Natural killer cell treated with Interleukin-12 subunit alpha and Interleukin-12 subunit beta and Interleukin-15 and Interleukin-18, amount 100 ng/mL, for 72 hours (primary cell): Measurements from ENCODE around the gene CBLC. TPM values are rescaled to one million over a fixed set of nuclear protein-coding genes. Genes with fewer than 3 reads are reported as not detected.
A peak's percentile ranks its signal among the peaks of the same experiment; 100 is the strongest.

Experiments used
- ATAC-seq, 2 donors: fragments of 150-1000 bp; cut with Tn5 transposase in 1 of 2; sonication (Bioruptor Pico), chemical (Tn5 transposase) in 1 of 2; 2 replicates each; pipeline ENCODE4 v1.10.0; 2021
- DNase-seq: peaks from one replicate; pipeline ENCODE4 v3.0.0; 2022; ENCODE audit warnings: low spot score
- H3K27ac Mint-ChIP-seq, 2 donors: 1 replicate in 1 of 2; 2 replicates in 1 of 2; pipeline ENCODE4 v1.8.0; 2022; ENCODE audit warnings: mixed read lengths in 2 of 2, mild to moderate bottlenecking in 1 of 2, moderate library complexity in 1 of 2
- H3K27me3 Mint-ChIP-seq, 2 donors: 1 replicate in 1 of 2; 2 replicates in 1 of 2; pipeline ENCODE4 v1.8.0; 2022; ENCODE audit warnings: mixed read lengths in 2 of 2
- H3K36me3 Mint-ChIP-seq: one replicate; pipeline ENCODE4 v1.8.0; 2022; ENCODE audit warnings: mixed read lengths
- H3K4me1 Mint-ChIP-seq, 2 donors: 1 replicate in 1 of 2; 2 replicates in 1 of 2; pipeline ENCODE4 v1.8.0; 2022; ENCODE audit warnings: low read depth in 2 of 2, mixed read lengths in 2 of 2, mild to moderate bottlenecking in 1 of 2
- H3K4me3 Mint-ChIP-seq: one replicate; pipeline ENCODE4 v1.8.0; 2022; ENCODE audit warnings: mixed read lengths
- H3K9me3 Mint-ChIP-seq: 2 replicates; pipeline ENCODE4 v1.8.0; 2022; ENCODE audit warnings: mixed read lengths
- total RNA-seq, 2 donors: library from RNA; stranded (reverse); gene quantifications; one replicate each; pipeline ENCODE4 v1.2.3, GENCODE V29; 2022

Gene CBLC
- total RNA-seq, 2 donors from 2014 or later: not detected

DNA sequence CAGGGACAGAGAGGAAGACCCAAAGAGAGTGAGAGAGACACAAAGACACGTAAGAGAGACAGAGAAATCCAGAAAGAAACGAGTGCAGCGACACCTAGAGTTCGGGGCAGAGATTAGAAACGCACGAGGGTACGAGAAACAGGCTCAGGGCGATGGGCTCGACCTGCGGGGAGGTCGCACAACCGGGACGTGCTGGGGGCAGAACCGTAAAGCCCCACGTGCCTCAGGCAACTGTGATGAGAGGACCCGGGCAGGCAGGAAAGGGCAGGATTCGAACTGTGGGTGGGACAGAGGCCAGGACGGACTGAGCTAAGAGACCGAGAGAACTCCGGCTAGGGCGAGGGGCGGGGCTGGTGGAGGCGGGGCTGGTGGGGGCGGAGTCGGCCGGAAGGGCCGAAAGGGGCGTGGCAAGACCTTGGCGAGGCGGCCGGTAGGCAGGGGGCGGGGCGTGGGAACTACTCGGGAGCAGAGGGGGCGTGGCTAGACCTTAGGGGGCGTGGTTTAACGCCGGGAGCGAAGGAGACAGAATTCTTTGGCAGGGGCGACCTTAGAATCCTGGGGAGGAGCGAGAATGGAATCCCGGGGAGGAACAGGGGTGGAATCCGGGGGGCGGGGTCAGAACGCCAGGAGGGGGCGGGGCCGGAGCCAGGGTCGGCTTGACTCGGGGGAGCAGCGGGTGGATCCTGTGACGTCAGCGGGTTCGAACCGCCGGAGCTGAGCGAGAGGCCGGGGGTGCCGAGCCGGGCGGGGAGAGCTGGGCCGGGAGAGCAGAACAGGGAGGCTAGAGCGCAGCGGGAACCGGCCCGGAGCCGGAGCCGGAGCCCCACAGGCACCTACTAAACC, 68.1 kb downstream of the CBLC start, which contains the start of gene NECTIN2:
TSS of gene NECTIN2 (plus strand) at position 686 of the 843 bp plus-strand sequence. CDS start 229 bp downstream, outside the sequence.
- peak; percentile 85 to 93 for ATAC-seq
- H3K27me3 Mint-ChIP-seq: peaks cover 9 to 20% of the 10 kb centered on the region in 2 donors

GRCh38 chr19:44846455-44847143, 68.9 kb downstream of the CBLC start:
- peak overlapping the region in 1 of 2 donors; percentile 30 for H3K27ac Mint-ChIP-seq
- peak overlapping the region; percentile 81 for H3K4me3 Mint-ChIP-seq
- H3K36me3 Mint-ChIP-seq: no peaks in the 10 kb centered on the region
- peaks cover 9 to 20% of the 10 kb centered on the region in 2 donors for H3K27me3 Mint-ChIP-seq
- no peaks in the 10 kb centered on the region for H3K9me3 Mint-ChIP-seq
- ATAC-seq: no peak
- H3K4me1 Mint-ChIP-seq: peaks cover 20 to 25% of the 10 kb centered on the region in 2 donors
- DNase-seq: no peak

More for the DNA sequence above, 68.1 kb downstream of the CBLC start, which contains the start of gene NECTIN2:
- Mint-ChIP-seq H3K4me1 (peaks cover 20 to 25% of the 10 kb centered on the region in 2 donors), H3K36me3 (no peaks in the 10 kb centered on the region), H3K9me3 (no peaks in the 10 kb centered on the region), H3K27ac (peak within 1 kb of the TSS; percentile 19 to 30), H3K4me3 (peak within 1 kb of the TSS; percentile 88)
- peak; percentile 97 for DNase-seq

DNA sequence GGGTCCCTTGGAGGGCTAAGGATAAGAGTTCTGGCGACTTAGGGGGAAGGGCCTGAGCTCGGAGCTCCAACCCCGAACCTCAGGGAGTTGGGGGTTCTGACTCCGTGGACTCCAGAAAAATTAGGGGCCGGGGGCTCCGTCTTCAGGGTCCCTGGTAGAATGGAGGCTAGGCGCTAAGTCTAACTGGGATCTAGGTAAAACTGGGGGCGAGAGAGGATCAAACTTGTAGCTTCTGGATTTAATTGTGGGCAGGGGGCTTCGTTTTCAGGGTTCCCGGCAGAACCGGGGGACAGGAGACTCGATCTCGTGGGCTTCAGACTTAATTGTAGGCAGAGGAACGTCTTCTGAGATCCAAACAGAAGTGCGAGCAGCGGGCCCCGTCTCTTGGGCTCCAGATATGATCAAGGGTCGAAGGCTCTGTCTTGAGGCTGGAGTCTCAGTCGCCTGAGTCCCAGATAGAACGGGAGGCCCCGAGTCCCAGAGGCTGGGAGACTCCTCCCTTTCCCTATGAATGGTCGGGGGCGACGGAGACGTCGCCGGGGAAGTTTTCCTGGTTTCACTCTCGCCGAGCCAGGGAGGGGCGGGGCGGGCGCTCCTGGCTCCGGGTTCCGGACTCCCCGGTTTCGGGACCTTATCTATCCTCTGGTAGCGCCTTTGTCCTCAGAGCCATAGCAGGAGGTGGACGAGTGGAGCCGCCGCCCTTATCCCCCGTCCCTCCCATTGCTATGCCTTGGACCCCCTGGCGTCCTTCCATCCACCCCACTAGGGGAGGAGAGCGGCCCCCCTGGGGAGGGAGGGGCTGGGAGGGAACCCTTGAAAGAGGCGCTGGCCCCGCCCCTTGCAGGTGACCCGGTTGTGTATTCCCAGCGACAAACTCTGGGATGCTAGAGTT, 69.7 kb downstream of the CBLC start:
- Mint-ChIP-seq H3K27me3 (peaks cover 9 to 20% of the 10 kb centered on the region in 2 donors), H3K36me3 (no peaks in the 10 kb centered on the region), H3K27ac (peak overlapping the region in 1 of 2 donors; percentile 30), H3K9me3 (no peaks in the 10 kb centered on the region), H3K4me1 (peaks cover 20 to 25% of the 10 kb centered on the region in 2 donors), H3K4me3 (peak overlapping the region; percentile 81)
- no peak for ATAC-seq
- no peak for DNase-seq

DNA sequence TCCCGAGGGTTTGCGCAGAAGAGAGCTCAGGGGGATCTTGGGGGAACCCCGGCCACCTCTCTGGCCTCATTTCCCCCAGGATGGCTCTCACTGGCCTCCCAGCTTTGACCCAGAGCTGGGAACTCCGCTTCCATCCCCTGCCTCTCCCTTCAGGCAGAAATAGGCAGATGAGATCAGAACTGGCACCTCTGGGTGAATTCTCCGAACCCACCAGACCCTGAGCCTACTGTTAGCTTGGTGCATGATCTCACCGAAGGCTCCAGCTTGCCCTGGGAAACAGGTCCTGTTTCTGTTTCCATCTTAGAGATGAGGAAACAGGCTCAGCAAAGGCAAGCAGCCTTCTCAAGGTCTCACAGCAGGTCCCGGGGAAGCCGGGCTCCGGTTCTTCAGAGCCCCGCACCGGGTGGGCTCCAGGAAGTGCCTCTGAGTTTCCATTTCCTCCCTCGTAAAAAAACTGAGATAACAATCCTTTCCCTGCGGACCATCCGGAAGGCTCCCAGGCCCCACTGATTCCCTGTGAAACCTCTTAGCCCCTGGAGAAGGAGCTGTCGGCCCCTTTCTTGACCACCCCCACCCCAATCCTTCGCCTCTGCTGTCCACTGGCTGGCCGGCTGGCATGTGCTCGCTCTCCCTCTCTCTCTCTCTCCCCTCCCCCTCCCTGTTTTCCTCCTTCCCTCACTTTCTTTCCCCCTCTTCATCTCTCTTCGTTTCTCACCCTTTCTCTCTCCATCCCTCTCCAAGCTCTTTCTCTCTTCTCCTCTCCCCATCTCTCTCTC, 70.5 kb downstream of the CBLC start:
- H3K27ac Mint-ChIP-seq: no peak overlapping the region

DNA sequence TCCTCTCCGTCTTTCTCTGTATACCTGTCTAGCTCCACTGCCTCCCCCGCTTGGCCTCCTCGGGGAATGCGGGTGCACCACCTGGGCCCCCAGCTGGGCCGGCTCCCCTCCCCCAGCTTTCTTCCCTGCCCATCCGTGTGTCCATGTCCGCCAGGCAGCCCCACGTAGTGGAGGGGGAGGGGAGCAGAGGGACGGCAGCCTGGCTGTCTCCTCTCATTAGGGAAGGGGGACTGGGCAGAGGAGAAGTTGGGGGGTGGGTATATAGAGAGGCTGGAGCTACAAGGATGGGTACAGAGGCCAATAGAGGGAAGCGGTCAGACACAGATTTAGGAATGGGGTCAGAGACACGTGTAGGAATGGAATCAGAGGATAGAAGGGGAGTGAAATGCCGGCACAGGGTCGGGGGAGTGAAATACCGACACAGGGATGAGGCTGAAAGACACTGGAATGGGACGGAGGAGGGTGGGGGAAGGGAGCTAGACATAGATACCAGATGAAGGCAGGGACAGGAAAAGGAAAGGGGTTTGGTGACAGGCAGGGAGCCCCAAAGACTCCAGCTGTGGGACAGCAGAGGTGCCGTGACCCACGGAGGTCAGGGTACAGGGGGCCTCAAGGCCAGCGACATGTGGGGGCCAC, 71.2 kb downstream of the CBLC start:
- no peak overlapping the region for H3K27ac Mint-ChIP-seq
- peaks cover 16 to 20% of the 10 kb centered on the region in 2 donors for H3K27me3 Mint-ChIP-seq
- peaks cover 20 to 25% of the 10 kb centered on the region in 2 donors for H3K4me1 Mint-ChIP-seq
- H3K4me3 Mint-ChIP-seq: no peak overlapping the region
- DNase-seq: no peak
- no peaks in the 10 kb centered on the region for H3K36me3 Mint-ChIP-seq
- ATAC-seq: no peak
- H3K9me3 Mint-ChIP-seq: no peaks in the 10 kb centered on the region

More for the DNA sequence above, 70.5 kb downstream of the CBLC start:
- H3K4me1 Mint-ChIP-seq: peaks cover 20 to 25% of the 10 kb centered on the region in 2 donors
- no peaks in the 10 kb centered on the region for H3K9me3 Mint-ChIP-seq
- H3K4me3 Mint-ChIP-seq: no peak overlapping the region
- no peaks in the 10 kb centered on the region for H3K36me3 Mint-ChIP-seq
- DNase-seq (no peak), ATAC-seq (no peak)
- H3K27me3 Mint-ChIP-seq: peaks cover 13 to 20% of the 10 kb centered on the region in 2 donors

Other genes starting within 250 kb of the CBLC start
- not detected for gene CEACAM20, start 248.2 kb upstream of the CBLC start, total RNA-seq
- not detected for gene IGSF23, start 164.3 kb upstream of the CBLC start, total RNA-seq
- 10 to 100 TPM; 11.7 to 20.3 TPM for gene PVR, start 134.0 kb upstream of the CBLC start, total RNA-seq
- 1 to 10 TPM; 1.6 to 1.9 TPM for gene CEACAM19, start 106.4 kb upstream of the CBLC start, total RNA-seq
- gene CEACAM16, start 78.7 kb upstream of the CBLC start, total RNA-seq: not detected
- gene BCL3, start 29.2 kb upstream of the CBLC start, total RNA-seq: 100 to 1,000 TPM; 117 to 122 TPM
- not detected for gene BCAM, start 31.2 kb downstream of the CBLC start, total RNA-seq
- 1 to 10 TPM; 1.3 to 1.6 TPM for gene NECTIN2, start 68.4 kb downstream of the CBLC start, total RNA-seq
- gene TOMM40, start 113.4 kb downstream of the CBLC start, total RNA-seq: 100 to 1,000 TPM; 119 to 240 TPM
- 1 to 10 TPM; 1.5 to 1.6 TPM for gene APOE, start 127.9 kb downstream of the CBLC start, total RNA-seq
- gene APOC1, start 136.7 kb downstream of the CBLC start, total RNA-seq: not detected
- not detected for gene APOC4, start 164.3 kb downstream of the CBLC start, total RNA-seq
- gene APOC2, start 168.2 kb downstream of the CBLC start, total RNA-seq: 1 to 10 TPM in 1 of 2 donors, not detected in 1; 4.6 TPM
- gene CLPTM1, start 177.5 kb downstream of the CBLC start, total RNA-seq: 100 to 1,000 TPM in 1 of 2 donors, 10 to 100 TPM in 1; 90.9 to 116 TPM
- gene RELB, start 223.6 kb downstream of the CBLC start, total RNA-seq: 10 to 100 TPM; 47.0 to 81.6 TPM